GM21723 (cell line): ENCODE data around the gene LARP1.
A peak's percentile ranks its signal among the peaks of the same experiment; 100 is the strongest.

ENCODE experiments used
- ATAC-seq: cut with Tn5 transposase; IDR thresholded peaks from one replicate; pipeline ENCODE4 v1.9.1; 2021; ENCODE audit warnings: mild to moderate bottlenecking, moderate library complexity; ENCODE audit not compliant: unreplicated experiment

Gene LARP1

DNA sequence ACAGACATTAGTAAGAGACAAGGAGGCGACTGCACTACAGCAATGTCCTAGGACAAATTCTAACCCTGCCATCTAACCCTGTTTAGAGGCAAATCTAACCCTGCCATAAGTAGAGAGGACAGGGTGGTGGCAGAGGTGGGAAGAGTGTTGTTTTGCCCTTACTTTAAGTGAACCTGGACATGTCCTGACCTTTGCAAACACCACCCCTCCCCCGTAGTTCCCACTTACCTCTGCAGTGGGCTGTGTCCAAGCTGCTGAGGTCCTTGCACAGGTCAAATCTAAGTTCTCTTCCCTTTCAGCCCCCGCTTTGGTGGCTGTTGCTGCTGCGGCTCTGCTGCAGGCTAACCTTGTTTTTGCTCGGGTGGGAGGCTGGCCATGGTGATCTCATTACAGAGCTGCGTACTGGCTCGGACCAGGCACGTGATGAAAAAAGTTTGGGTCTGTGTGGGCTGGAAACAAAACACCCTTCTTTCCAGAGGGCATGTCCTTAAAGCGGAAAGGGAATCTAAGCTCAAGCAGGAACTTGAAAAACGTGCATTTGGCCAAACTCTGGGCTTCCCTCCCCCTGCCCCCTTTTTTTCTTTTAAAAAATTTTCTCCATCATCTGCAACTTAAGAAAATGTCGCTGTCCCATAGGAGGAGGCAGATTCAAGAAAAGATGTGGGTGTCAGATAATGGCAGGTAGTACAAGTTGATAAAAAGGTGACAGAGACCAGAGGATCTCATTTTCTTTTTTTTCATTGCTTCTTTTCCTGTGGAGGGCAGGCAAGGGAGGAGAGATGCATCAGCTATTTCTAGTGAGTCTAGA, 95.3 kb downstream of the LARP1 start, which contains the start of gene FAXDC2:
Gene FAXDC2 (minus strand): TSS at position 349 of the 808 bp plus-strand sequence. CDS start 12,425 bp downstream, outside the sequence.
- ATAC-seq = no peak

DNA sequence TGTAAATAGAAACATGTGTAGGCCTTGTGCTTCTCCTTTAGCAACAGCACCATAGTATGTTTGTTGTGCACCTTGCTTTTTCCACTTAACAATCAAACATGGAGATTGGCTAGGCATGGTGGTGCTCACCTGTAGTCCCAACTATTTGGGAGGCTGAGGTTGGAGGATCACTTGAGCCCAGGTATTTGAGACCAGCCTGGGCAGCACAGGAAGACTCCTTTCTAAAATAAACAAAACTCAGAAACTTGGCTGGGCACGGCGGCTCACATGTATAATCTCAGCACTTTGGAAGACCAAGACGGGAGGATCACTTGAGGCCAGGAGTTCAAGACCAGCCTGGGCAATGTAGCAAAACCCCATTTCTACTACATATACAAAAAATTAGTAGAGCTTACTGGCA, 96.2 kb downstream of the LARP1 start:
- no peak for ATAC-seq

DNA sequence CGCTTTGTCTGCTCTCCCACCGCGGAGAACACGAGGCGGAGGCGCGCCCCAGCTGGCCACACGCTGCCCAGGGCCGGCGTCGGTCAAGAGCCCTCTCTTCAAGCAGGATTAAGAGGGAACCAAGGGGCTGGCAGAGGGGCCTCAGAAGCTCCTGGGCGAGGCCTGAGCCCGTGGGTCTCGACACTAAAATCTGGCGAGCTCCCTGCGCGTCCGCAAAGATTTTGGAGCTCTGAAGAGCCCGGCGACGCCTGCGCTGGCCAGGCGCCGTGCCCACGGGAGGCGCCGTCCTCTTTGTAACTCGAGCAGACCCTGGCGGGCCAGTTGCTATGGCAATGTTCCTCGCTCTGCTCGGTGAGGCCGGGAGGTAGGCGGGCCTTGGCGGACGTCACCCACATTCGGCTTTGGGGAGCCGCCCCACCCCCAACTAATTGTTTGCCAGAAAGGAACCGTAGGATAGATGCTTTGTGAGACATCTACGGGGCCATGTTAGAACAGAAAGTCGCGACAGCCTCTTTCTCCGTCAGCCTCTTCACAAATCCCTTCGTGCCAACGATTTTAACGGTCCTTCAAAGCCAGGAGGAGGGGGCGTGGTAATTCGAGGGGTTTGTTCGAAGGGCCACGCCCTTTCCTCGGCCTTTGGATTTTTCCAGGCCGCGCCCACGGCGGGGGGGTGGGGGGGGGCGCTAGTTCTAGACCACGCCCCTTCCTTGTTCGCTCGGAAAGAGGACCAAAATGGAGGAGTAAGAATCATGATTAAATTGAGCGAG, 102.5 kb downstream of the LARP1 start:
- ATAC-seq = peak; percentile 72

DNA sequence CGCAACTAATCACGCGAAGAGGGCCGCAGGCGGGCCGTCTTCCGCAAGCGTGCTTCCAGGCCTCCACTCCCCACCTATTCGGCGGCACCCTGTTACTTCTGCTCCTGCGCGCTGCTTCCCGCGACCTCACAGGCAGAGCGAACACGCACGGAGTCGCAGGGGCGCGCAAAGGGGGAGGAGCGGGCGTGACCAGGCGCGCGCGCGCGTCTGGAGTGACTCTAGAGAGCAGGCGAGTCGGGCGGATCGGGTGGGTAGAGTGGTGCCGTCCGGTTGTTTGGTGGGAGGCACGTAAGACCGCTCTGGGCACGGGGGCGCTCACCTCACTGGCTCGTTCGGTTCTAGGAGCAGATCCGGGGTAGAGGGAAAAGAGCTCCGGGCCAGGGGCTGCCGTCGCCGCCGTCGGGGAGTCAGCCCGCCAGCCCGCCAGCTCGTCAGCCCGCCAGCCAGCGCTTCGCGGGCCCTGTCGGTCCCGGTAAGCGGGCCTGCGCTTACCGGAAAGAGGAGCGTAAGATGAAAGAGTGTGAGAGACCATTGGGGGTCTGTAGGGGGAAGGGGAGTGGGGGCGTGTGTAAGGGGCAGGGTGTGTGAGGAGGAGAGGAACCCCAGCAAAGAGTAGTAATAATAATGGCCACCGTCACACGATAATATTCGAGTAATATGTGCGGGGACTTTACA, 103.3 kb downstream of the LARP1 start, which contains the start of gene CNOT8:
Gene CNOT8 (plus strand): TSS at position 331 of the 675 bp plus-strand sequence. CDS start 4,652 bp downstream, outside the sequence.
- peak; percentile 74 for ATAC-seq

DNA sequence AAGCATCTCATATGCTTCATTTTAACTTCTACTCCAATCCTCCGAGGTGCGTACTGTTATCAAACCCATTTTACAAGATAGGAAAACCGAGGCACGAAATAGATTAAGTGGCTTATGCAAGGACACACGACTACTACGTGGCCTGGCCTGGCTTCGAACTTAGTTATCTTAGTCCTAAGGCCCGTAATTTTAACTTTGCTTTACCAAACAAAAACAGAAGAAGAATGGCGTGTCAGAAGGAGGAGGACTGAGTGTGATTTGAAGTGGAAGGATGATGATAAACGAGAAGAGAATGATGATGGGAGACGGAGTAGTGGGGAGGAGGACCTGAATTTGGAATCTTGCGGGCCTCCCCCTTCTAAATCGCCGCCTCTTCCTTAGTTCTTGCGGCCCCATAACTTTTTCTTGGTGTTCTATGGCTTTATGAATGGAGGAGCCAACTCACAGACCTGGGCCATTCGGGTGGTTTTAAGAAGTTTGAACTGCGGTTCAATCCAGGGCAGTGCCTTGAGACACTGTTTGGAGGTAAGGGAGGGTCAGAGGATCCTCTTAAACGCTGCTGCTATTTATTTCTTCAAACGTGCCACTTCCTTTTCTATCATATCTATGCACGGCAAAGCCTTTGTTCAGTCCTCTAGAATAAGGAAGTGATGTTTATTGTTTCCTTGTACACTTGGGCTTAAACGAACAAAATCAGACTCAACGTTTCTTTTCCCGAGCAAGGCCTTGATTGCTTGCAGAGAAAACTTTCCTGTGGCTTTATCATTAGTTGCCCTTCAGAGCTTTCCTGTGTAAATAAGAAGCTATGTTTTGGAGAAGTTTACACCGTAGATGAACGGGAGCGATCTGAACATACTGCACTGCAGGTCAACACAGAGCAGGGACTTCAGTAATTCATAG, 104.0 kb downstream of the LARP1 start:
- peak; percentile 14 for ATAC-seq

DNA sequence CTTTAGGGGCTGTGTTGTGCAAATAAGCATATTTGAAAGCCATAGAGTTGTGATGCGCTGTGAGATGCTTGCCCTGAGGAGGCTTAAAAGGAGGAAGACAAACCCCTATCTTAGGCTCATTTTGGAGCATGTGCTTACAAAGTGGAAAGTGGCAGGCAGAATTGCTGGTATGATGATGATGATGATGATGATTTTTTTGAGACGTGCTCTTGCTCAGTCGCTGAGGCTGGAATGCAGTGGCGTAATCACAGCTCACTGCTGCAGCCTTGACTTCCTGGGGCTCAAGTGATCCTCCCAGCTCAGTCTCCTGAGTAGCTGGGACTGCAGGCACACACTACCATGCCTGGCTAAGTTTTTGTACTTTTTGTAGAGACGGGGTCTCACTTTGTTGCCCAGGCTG, 104.9 kb downstream of the LARP1 start:
- no peak for ATAC-seq

DNA sequence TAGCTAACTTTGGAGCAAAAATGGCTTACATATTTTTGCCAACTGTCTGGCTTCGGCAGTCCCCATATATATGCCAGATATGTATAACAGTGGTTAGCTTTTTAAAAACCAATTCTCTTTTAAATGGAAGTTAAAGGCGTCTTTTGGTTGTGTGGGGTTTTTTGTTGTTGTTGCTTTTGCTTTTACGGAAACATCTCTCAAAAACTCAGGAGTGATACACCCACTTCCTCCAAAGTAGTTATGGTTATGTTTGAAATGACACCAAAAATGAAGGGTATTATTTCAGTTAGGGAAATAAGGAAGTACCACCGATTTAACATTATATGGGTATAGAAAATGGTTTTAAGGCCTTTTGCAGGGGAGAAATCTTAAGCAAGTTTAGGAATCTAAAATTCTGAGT, 105.6 kb downstream of the LARP1 start:
- ATAC-seq = no peak

DNA sequence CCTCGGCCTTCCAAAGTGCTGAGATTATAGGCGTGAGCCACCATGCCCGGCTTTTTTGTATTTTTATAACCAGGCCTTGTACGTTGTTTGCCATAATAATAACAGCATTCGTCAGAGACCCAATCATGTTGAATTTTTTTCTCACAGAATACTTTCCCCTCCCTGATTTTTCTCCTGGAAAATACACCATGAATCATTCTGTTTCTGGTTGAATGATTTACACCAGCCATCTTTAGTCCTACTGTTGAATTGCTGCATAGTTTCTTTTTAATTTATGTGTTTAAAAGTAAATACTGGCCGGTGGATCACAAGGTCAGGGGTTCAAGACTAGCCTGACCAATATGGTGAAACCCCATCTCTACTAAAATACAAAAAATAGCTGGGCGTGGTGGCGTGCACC, 106.8 kb downstream of the LARP1 start:
- ATAC-seq = no peak

DNA sequence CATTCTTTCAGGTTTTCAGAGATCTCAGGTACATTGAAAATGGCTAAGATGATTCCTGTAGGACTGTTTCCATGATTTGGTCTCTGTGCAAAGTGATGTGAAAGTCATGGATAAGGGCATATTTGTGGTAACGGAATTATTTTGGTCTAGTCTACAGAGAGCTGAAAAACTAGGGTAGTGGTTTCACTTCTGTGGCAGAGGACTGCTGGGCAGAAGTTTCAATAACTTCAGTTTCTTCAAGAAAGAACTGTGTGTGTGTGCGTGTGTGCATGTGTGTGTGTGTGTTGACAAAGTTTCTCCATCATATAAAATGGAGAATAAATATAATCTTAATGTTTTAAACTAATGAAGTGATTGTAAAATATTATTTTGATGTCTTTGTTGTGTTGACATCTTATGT, 107.6 kb downstream of the LARP1 start:
- ATAC-seq = no peak

DNA sequence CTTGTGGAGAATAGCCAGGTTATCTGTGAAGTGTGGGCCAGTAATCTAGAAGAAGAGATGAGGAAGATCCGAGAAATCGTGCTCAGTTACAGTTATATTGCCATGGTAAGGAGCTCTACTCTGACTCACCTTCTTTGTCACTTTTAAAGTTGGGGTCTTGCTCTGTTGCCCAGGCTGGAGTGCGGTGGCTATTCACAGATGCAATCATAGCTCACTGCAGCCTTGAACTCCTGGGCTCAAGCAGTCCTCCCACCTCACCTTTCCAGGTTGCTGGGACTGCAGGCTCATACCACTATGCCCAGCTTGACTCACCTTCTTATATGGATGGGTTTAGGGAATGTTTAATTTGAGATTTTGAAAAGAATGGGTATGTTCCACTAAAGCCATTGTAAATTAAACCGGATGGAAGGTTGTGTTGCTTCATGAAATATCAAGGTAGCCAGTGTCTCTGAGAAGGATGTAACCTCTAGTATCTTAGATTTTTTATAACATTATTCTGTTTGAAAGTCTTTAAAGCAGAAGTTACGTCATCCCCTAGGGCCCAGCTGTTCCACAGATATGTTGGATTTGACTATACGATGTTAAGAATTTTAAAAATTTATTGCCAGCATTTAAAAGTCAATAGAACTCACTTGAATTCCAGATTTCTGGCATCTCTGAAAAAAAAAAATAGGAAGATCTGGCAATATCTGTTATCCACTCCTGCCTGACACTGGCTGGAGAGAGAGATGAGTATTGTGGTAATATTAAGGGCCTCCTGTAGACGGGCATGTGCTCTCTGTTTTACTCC, 108.3 kb downstream of the LARP1 start:
- no peak for ATAC-seq

DNA sequence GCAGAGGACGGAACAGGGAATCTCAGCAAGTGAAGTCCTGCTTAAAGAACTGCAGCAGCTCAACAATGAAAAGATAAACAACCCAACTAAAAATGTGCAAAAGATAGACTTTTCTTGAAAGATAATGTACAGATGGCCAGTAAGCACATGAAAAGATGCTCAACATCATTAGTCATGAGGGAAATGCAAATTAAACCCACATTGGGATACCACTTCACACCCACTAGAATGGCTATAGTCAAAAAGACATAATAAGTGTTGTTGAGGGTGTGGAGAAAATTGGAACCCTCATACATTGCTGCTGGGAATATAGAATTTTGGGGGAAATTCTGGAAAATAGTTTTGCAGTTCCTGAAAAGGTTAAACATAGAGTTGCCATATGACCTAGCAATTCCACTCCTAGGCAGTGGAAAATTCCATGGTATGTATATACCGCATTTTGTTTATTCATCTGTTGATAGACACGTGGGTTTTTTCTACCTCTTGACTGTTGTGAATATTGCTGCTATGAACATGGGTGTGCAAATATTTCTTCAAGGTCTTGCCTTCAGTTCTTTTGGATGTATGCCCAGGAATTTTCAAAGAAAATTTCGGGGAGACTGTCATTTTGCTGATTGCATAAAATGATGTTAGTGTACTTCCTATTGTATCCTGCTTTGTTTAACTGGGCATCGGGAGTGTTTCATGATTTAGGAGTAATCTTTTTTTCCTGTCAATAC, 110.4 kb downstream of the LARP1 start:
- ATAC-seq = no peak

DNA sequence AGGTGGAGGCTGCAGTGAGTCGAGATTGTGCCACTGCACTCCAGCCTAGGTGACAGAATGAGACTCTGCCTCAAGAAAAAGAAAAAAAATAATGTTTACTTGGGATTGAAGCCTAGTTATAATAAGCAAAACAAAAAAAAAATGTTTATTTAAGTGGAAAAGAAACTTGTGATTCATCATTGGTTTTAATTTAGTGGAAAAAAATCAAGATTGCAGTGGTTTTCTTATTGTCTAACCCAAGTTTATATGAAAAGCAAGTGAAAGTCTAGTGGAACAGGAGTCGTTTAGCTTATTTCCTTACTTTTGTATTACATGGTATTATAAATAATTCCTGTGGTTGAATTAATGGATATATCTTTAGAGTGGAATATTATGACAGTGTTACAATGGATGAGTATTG, 111.7 kb downstream of the LARP1 start:
- ATAC-seq = no peak
